Transverse colon (tissue), 4 donors: ENCODE results near the gene PNISR.

Experiments
- EP300 ChIP-seq: sonication (generic); formaldehyde crosslinking; IDR thresholded peaks from one replicate; pipeline ENCODE4 v1.6.1; 2017; ENCODE audit warnings: antibody characterized with exemption, low read depth
- POLR2A ChIP-seq: fragments of 450-650 bp; IDR thresholded peaks from one replicate; pipeline ENCODE4 v1.6.1; 2016; ENCODE audit warnings: antibody characterized with exemption, mild to moderate bottlenecking, moderate library complexity
- POLR2AphosphoS5 ChIP-seq, 3 donors: sonication (generic); formaldehyde crosslinking; IDR thresholded peaks; one replicate each; pipeline ENCODE4 v1.6.1; 2016; ENCODE audit warnings: antibody characterized with exemption in 3 of 3
- TF ChIP-seq, protein P1 (sequence below), 5 experiments: fragments of 200-600 bp in 3 of 5; fragments of 450-650 bp in 2 of 5; sonication (generic) in 3 of 5; IDR thresholded peaks; 1 replicate in 2 of 5; 2 replicates in 3 of 5; pipeline ENCODE4 v1.5.1; 2016 to 2017; ENCODE audit warnings: antibody characterized with exemption in 5 of 5, inconsistent platforms in 3 of 5, mild to moderate bottlenecking in 2 of 5, moderate library complexity in 1 of 5

GRCh38 chr6:99393698-99394531, 31.2 kb downstream of the PNISR start, which contains the start of gene COQ3:
- TF ChIP-seq, protein P1, sequence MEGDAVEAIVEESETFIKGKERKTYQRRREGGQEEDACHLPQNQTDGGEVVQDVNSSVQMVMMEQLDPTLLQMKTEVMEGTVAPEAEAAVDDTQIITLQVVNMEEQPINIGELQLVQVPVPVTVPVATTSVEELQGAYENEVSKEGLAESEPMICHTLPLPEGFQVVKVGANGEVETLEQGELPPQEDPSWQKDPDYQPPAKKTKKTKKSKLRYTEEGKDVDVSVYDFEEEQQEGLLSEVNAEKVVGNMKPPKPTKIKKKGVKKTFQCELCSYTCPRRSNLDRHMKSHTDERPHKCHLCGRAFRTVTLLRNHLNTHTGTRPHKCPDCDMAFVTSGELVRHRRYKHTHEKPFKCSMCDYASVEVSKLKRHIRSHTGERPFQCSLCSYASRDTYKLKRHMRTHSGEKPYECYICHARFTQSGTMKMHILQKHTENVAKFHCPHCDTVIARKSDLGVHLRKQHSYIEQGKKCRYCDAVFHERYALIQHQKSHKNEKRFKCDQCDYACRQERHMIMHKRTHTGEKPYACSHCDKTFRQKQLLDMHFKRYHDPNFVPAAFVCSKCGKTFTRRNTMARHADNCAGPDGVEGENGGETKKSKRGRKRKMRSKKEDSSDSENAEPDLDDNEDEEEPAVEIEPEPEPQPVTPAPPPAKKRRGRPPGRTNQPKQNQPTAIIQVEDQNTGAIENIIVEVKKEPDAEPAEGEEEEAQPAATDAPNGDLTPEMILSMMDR (IDR thresholded peaks at IDR 0.05), result no peak
- peak in 1 of 3 donors; percentile 17 for TF ChIP-seq POLR2AphosphoS5 (IDR thresholded peaks at IDR 0.05)
- TF ChIP-seq POLR2A, result peak; percentile 25
- no peak for TF ChIP-seq EP300
